ENCODE measurements around the gene DIAPH2.

DIAPH2 gene

GRCh38 chrX:97563531-97564133 lies 879.0 kb downstream of the DIAPH2 start:
- Histone ChIP-seq H3K9ac (peak overlapping the region; percentile 54; the same call in 1 of the 2 replicates), H3K36me3 (no peaks in the 10 kb centered on the region), H3K4me2 (peak overlapping the region; percentile 62), H3K27ac (peak overlapping the region; percentile 36), H3K27me3 (no peaks in the 10 kb centered on the region), H4K20me1 (no peaks in the 10 kb centered on the region), H3K4me3 (peak overlapping the region; percentile 25; the same call in 1 of the 2 replicates), H3K4me1 (peaks cover 8% of the 10 kb centered on the region; the same call in 1 of the 2 replicates), H3K9me3 (no peaks in the 10 kb centered on the region)
- no peak for TF ChIP-seq Cebpa-rat (IDR thresholded peaks at IDR 0.05)

- H4K20me1 ChIP-seq, result no peaks in the 10 kb centered on the region
- H3K27ac ChIP-seq, result no peak overlapping the region
- H3K9ac ChIP-seq, result no peak overlapping the region
- H3K27me3 ChIP-seq, result no peaks in the 10 kb centered on the region
- H3K36me3 ChIP-seq, result no peaks in the 10 kb centered on the region
- no peak overlapping the region for H3K4me3 ChIP-seq
- TF ChIP-seq Cebpa-rat (IDR thresholded peaks at IDR 0.05), result no peak
- no peaks in the 10 kb centered on the region for H3K9me3 ChIP-seq
- no peak overlapping the region for H3K4me2 ChIP-seq
- H3K4me1 ChIP-seq, result peaks cover 8% of the 10 kb centered on the region; the same call in 1 of the 2 replicates
Observed at GRCh38 chrX:97564496-97564895, 879.9 kb downstream of the DIAPH2 start.

- Histone ChIP-seq H3K27me3 (peaks cover 18% of the 10 kb centered on the region; the same call in 1 of the 2 replicates), H3K27ac (no peak overlapping the region), H3K9ac (no peak overlapping the region), H3K9me3 (no peaks in the 10 kb centered on the region), H3K4me3 (no peak overlapping the region), H3K4me1 (no peaks in the 10 kb centered on the region), H4K20me1 (no peaks in the 10 kb centered on the region), H3K4me2 (no peak overlapping the region), H3K36me3 (no peaks in the 10 kb centered on the region)
- TF ChIP-seq Cebpa-rat (IDR thresholded peaks at IDR 0.05), result no peak
Observed at GRCh38 chrX:97587171-97587570, 902.5 kb downstream of the DIAPH2 start.

GRCh38 chrX:97594646-97595224 lies 910.1 kb downstream of the DIAPH2 start:
- Histone ChIP-seq H4K20me1 (no peaks in the 10 kb centered on the region), H3K9ac (no peak overlapping the region), H3K27ac (no peak overlapping the region), H3K9me3 (no peaks in the 10 kb centered on the region), H3K4me3 (no peak overlapping the region), H3K4me2 (no peak overlapping the region), H3K36me3 (no peaks in the 10 kb centered on the region), H3K27me3 (peaks cover 32% of the 10 kb centered on the region), H3K4me1 (no peaks in the 10 kb centered on the region)
- no peak for TF ChIP-seq Cebpa-rat (IDR thresholded peaks at IDR 0.05)

GRCh38 chrX:97597954-97598353 lies 913.3 kb downstream of the DIAPH2 start:
- H3K9me3 ChIP-seq, result no peaks in the 10 kb centered on the region
- no peak overlapping the region for H3K4me3 ChIP-seq
- no peaks in the 10 kb centered on the region for H3K4me1 ChIP-seq
- no peak overlapping the region for H3K9ac ChIP-seq
- no peak for TF ChIP-seq Cebpa-rat (IDR thresholded peaks at IDR 0.05)
- H3K27ac ChIP-seq, result no peak overlapping the region
- no peak overlapping the region for H3K4me2 ChIP-seq
- H4K20me1 ChIP-seq, result no peaks in the 10 kb centered on the region
- H3K27me3 ChIP-seq, result peaks cover 51% of the 10 kb centered on the region
- H3K36me3 ChIP-seq, result no peaks in the 10 kb centered on the region

- Histone ChIP-seq H3K36me3 (no peaks in the 10 kb centered on the region), H3K9ac (no peak overlapping the region), H3K4me3 (no peak overlapping the region), H4K20me1 (no peaks in the 10 kb centered on the region), H3K4me1 (no peaks in the 10 kb centered on the region), H3K4me2 (no peak overlapping the region), H3K27ac (no peak overlapping the region), H3K27me3 (peaks cover 84% of the 10 kb centered on the region), H3K9me3 (no peaks in the 10 kb centered on the region)
- TF ChIP-seq Cebpa-rat (IDR thresholded peaks at IDR 0.05), result no peak
Observed at GRCh38 chrX:97602465-97603258, 918.0 kb downstream of the DIAPH2 start.

GRCh38 chrX:97605271-97605670 lies 920.6 kb downstream of the DIAPH2 start:
- no peak for TF ChIP-seq Cebpa-rat (IDR thresholded peaks at IDR 0.05)
- Histone ChIP-seq H3K4me1 (no peaks in the 10 kb centered on the region), H4K20me1 (no peaks in the 10 kb centered on the region), H3K4me2 (no peak overlapping the region), H3K4me3 (no peak overlapping the region), H3K27me3 (peaks cover 91% of the 10 kb centered on the region), H3K27ac (no peak overlapping the region), H3K36me3 (no peaks in the 10 kb centered on the region), H3K9me3 (no peaks in the 10 kb centered on the region), H3K9ac (no peak overlapping the region)

GRCh38 chrX:97609357-97609756 lies 924.7 kb downstream of the DIAPH2 start:
- Histone ChIP-seq H4K20me1 (no peaks in the 10 kb centered on the region), H3K9ac (no peak overlapping the region), H3K4me3 (no peak overlapping the region), H3K27ac (no peak overlapping the region), H3K36me3 (no peaks in the 10 kb centered on the region), H3K27me3 (peaks cover 91% of the 10 kb centered on the region), H3K4me1 (no peaks in the 10 kb centered on the region), H3K9me3 (no peaks in the 10 kb centered on the region), H3K4me2 (no peak overlapping the region)
- no peak for TF ChIP-seq Cebpa-rat (IDR thresholded peaks at IDR 0.05)

- H3K4me2 ChIP-seq, result no peak overlapping the region
- H4K20me1 ChIP-seq, result no peaks in the 10 kb centered on the region
- no peaks in the 10 kb centered on the region for H3K36me3 ChIP-seq
- no peaks in the 10 kb centered on the region for H3K9me3 ChIP-seq
- TF ChIP-seq Cebpa-rat (IDR thresholded peaks at IDR 0.05), result no peak
- no peaks in the 10 kb centered on the region for H3K4me1 ChIP-seq
- no peak overlapping the region for H3K27ac ChIP-seq
- no peak overlapping the region for H3K9ac ChIP-seq
- no peak overlapping the region for H3K4me3 ChIP-seq
- H3K27me3 ChIP-seq, result peaks cover 91% of the 10 kb centered on the region
Observed at GRCh38 chrX:97609938-97610337, 925.3 kb downstream of the DIAPH2 start.

Measured in BLaER1 (cell line).